PC-3 (cell line): ENCODE data around the gene CD19. TPM values are rescaled to one million over a fixed set of nuclear protein-coding genes. Genes with fewer than 3 reads are reported as not detected.

Source experiments
- ATAC-seq: fragments of 200-7000 bp; cut with Tn5 transposase; 2 replicates; pipeline ENCODE4 v1.9.1; 2020; ENCODE audit warnings: mild to moderate bottlenecking, moderate library complexity
- BruUV-seq: library from RNA; stranded (reverse); fragments of 400-500 nt; replicated peaks from 2 replicates; lab custom pipeline; 2021; lab: Mats Ljungman, UMichigan
- CTCF ChIA-PET: fragments of 300-600 bp; sonication (Branson Sonifier 250); formaldehyde crosslinking; loops from one replicate; lab custom pipeline; 2022; ENCODE audit warnings: antibody characterized with exemption; lab: Charles Lee
- POLR2A ChIA-PET: fragments of 300-600 bp; sonication (Branson Sonifier 250); formaldehyde crosslinking; loops from one replicate; lab custom pipeline; 2022; ENCODE audit warnings: antibody characterized with exemption; ENCODE audit not compliant: unreplicated experiment; lab: Charles Lee
- DNase-seq: peaks from one replicate; pipeline ENCODE4 v3.0.0-alpha.2; 2015
- H2AFZ ChIP-seq: fragments of 300-600 bp; sonication (generic); 2 replicates; pipeline ENCODE4 v1.6.0; 2016; ENCODE audit warnings: antibody characterized with exemption, low read length
- H3F3A ChIP-seq: fragments of 300-600 bp; sonication (generic); one replicate; pipeline ENCODE4 v1.6.0; 2017; ENCODE audit warnings: antibody characterized with exemption, low read length, control low read depth, mild to moderate bottlenecking; ENCODE audit not compliant: unreplicated experiment
- H3K27ac ChIP-seq: fragments of 300-600 bp; sonication (generic); 2 replicates; pipeline ENCODE4 v1.5.1; 2016; ENCODE audit warnings: mild to moderate bottlenecking, low read length
- H3K27me3 ChIP-seq: fragments of 300-600 bp; sonication (generic); 2 replicates; pipeline ENCODE4 v1.6.1; 2016; ENCODE audit warnings: low read length, mixed read lengths
- H3K36me3 ChIP-seq: fragments of 300-600 bp; sonication (generic); 2 replicates; pipeline ENCODE4 v1.6.1; 2016; ENCODE audit warnings: low read depth, mixed run types, low read length, mixed read lengths
- H3K4me1 ChIP-seq: fragments of 300-600 bp; sonication (generic); 2 replicates; pipeline ENCODE4 v1.5.1; 2016; ENCODE audit warnings: low read length; ENCODE audit not compliant: insufficient read depth
- H3K4me2 ChIP-seq: fragments of 300-600 bp; sonication (generic); 2 replicates; pipeline ENCODE4 v1.6.0; 2016; ENCODE audit warnings: low read length
- H3K4me3 ChIP-seq: fragments of 300-600 bp; sonication (generic); 2 replicates; pipeline ENCODE4 v1.5.1; 2016; ENCODE audit warnings: mild to moderate bottlenecking, low read length, mixed read lengths
- H3K79me2 ChIP-seq: fragments of 300-600 bp; sonication (generic); 2 replicates; pipeline ENCODE4 v1.6.1; 2017; ENCODE audit warnings: low read length, mixed read lengths
- H3K9ac ChIP-seq: fragments of 300-600 bp; sonication (generic); 2 replicates; pipeline ENCODE4 v1.6.0; 2016; ENCODE audit warnings: mild to moderate bottlenecking, low read length
- H3K9me2 ChIP-seq: fragments of 300-600 bp; sonication (generic); replicated peaks from 2 replicates; pipeline ENCODE4 v1.6.1; 2016; ENCODE audit warnings: mixed run types, low read length, mixed read lengths
- H3K9me3 ChIP-seq: fragments of 300-600 bp; sonication (generic); 2 replicates; pipeline ENCODE4 v1.6.1; 2016; ENCODE audit warnings: low read length, mixed read lengths
- H4K20me1 ChIP-seq: fragments of 300-600 bp; sonication (generic); 2 replicates; pipeline ENCODE4 v1.6.1; 2016; ENCODE audit warnings: low read length, mixed read lengths
- EZH2 ChIP-seq: fragments of 300-600 bp; sonication (generic); IDR thresholded peaks from one replicate; pipeline ENCODE4 v1.6.1; 2017; ENCODE audit warnings: antibody characterized with exemption, mild to moderate bottlenecking, low read length; ENCODE audit not compliant: unreplicated experiment
- EZH2phosphoT487 ChIP-seq: fragments of 300-600 bp; sonication (generic); IDR thresholded peaks from 2 replicates; pipeline ENCODE4 v1.6.1; 2018; ENCODE audit warnings: mild to moderate bottlenecking, antibody characterized with exemption, low read length, borderline replicate concordance
- intact Hi-C: fragments of 100-400 bp; cut with micrococcal nuclease; formaldehyde crosslinking; loops from 2 replicates; pipeline ENCODE4 v1.9.0; 2023
- total RNA-seq: library from RNA; depleted of rRNA; stranded (reverse); fragments of >200 nt; gene quantifications from 2 replicates; pipeline ENCODE4 v1.2.3, GENCODE V29; 2014
- TF ChIP-seq, protein P1 (sequence below): fragments of 300-600 bp; sonication (generic); conservative IDR thresholded peaks from 2 replicates; pipeline ENCODE4 v1.5.1; 2017; ENCODE audit warnings: antibody characterized with exemption, low read depth, mild to moderate bottlenecking, low read length

CD19 gene
- total RNA-seq, 1 experiment from 2014 or later = not detected

DNA sequence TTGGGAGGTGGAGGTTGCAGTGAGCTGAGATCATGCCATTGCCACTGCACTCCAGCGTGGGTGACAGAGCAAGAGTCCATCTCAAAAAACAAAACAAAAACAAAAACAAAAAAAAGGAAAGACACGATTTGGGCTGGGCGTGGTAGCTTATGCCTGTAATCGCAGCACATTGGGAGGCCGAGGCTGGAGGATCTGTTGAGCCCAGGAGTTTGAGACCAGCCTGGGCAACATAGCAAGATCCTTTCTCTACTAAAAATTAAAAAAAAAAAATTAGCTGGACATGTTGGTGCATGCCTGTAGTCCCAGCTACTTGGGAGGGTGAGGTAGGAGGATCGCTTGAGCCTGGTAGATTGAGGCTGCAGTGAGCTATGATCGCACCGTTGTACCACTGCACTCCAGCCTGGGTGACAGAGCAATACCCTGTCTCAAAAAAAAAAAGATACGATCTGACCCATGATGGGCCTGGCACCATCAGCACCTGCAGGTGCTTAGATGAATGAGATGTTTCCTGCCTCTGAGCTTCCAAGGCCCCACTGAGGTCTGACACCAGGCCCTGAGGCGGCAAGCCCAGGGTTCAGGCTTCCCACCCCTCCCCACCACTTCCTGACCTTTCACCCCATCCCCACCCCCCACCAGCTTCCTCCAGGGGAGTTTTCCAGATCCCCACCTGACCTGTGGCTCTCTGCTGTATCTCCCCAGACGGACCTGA is 31.7 kb upstream of the CD19 start:
- POLR2A ChIA-PET = no interaction called here

GRCh38 chr16:28900601-28901000 is 31.2 kb upstream of the CD19 start:
- no peak overlapping the region for H3K4me3 ChIP-seq
- intact Hi-C loops = no loop called here
- H3K9ac ChIP-seq = no peak overlapping the region
- no peak overlapping the region for H2AFZ ChIP-seq
- CTCF ChIA-PET = no interaction called here
- H3K27me3 ChIP-seq = no peaks in the 10 kb centered on the region
- DNase-seq (no peak), ATAC-seq (no peak)
- H3F3A ChIP-seq = no peaks in the 10 kb centered on the region
- no peak overlapping the region for H3K4me2 ChIP-seq
- H3K36me3 ChIP-seq = no peaks in the 10 kb centered on the region
- no peaks in the 10 kb centered on the region for H4K20me1 ChIP-seq
- BruUV-seq = no TSS peak
- H3K4me1 ChIP-seq = no peaks in the 10 kb centered on the region
- POLR2A ChIA-PET = no interaction called here
- H3K79me2 ChIP-seq = no peaks in the 10 kb centered on the region
- TF ChIP-seq EZH2 (no peak), EZH2phosphoT487 (no peak)
- TF ChIP-seq, protein P1, sequence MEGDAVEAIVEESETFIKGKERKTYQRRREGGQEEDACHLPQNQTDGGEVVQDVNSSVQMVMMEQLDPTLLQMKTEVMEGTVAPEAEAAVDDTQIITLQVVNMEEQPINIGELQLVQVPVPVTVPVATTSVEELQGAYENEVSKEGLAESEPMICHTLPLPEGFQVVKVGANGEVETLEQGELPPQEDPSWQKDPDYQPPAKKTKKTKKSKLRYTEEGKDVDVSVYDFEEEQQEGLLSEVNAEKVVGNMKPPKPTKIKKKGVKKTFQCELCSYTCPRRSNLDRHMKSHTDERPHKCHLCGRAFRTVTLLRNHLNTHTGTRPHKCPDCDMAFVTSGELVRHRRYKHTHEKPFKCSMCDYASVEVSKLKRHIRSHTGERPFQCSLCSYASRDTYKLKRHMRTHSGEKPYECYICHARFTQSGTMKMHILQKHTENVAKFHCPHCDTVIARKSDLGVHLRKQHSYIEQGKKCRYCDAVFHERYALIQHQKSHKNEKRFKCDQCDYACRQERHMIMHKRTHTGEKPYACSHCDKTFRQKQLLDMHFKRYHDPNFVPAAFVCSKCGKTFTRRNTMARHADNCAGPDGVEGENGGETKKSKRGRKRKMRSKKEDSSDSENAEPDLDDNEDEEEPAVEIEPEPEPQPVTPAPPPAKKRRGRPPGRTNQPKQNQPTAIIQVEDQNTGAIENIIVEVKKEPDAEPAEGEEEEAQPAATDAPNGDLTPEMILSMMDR = no peak
- H3K9me2 ChIP-seq = no peaks in the 10 kb centered on the region
- H3K27ac ChIP-seq = no peak overlapping the region
- H3K9me3 ChIP-seq = no peaks in the 10 kb centered on the region

More for the DNA sequence above, 31.7 kb upstream of the CD19 start:
- intact Hi-C loops = no loop called here
- Histone ChIP-seq H3K9me3 (no peaks in the 10 kb centered on the region), H3K36me3 (no peaks in the 10 kb centered on the region), H3K27ac (no peak overlapping the region), H3K79me2 (no peaks in the 10 kb centered on the region), H3K9ac (no peak overlapping the region), H3K27me3 (no peaks in the 10 kb centered on the region), H3K4me2 (no peak overlapping the region), H3K4me1 (no peaks in the 10 kb centered on the region), H2AFZ (no peak overlapping the region), H3K4me3 (no peak overlapping the region), H3F3A (no peaks in the 10 kb centered on the region), H4K20me1 (no peaks in the 10 kb centered on the region), H3K9me2 (no peaks in the 10 kb centered on the region)
- CTCF ChIA-PET = no interaction called here
- TF ChIP-seq, protein P1 = no peak
- TF ChIP-seq EZH2phosphoT487 = no peak
- no peak for TF ChIP-seq EZH2
- no peak for ATAC-seq
- BruUV-seq = no TSS peak
- DNase-seq = no peak

- H3K27ac ChIP-seq = no peak overlapping the region
- no peak overlapping the region for H3K4me3 ChIP-seq
- no peaks in the 10 kb centered on the region for H3K9me2 ChIP-seq
- H2AFZ ChIP-seq = no peak overlapping the region
- no peak overlapping the region for H3K4me2 ChIP-seq
- intact Hi-C loops = no loop called here
- H3K9me3 ChIP-seq = no peaks in the 10 kb centered on the region
- H3K36me3 ChIP-seq = no peaks in the 10 kb centered on the region
- H3K79me2 ChIP-seq = no peaks in the 10 kb centered on the region
- no peak for ATAC-seq
- H3K27me3 ChIP-seq = no peaks in the 10 kb centered on the region
- H3F3A ChIP-seq = no peaks in the 10 kb centered on the region
- TF ChIP-seq EZH2phosphoT487 = no peak
- no peaks in the 10 kb centered on the region for H3K4me1 ChIP-seq
- no peak for DNase-seq
- CTCF ChIA-PET = no interaction called here
- no peak overlapping the region for H3K9ac ChIP-seq
- H4K20me1 ChIP-seq = no peaks in the 10 kb centered on the region
- no TSS peak for BruUV-seq
- POLR2A ChIA-PET = no interaction called here
Observed at GRCh38 chr16:28901862-28902261, 29.9 kb upstream of the CD19 start.
